Measurements from ENCODE around the gene DDRGK1.
A peak's percentile ranks its signal among the peaks of the same experiment; 100 is the strongest.

The DDRGK1 gene

GRCh38 chr20:3180319-3180718 is 24.2 kb downstream of the DDRGK1 start:
- no peak for FAIRE-seq

GRCh38 chr20:3177746-3178485 is 26.6 kb downstream of the DDRGK1 start:
- no peak for FAIRE-seq

DNA sequence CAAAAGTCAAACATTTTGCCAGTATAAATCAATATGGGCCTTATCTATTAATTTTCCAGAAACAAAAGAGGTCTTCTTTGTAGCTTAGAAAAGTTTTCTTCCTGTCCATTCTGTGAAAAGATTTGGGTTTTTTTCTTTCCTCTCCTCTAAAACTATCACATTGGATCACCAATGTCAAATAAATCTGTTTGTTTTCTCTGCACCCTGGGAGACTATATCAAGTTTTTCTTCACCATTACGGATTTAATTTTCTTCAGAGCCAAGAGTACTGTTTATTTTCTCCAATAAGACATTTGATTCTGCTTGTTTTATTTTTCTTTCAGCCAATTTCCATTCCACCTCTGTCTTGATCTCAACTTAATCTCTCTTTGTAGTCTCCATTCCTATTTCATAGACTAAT is 29.2 kb downstream of the DDRGK1 start:
- no peak for FAIRE-seq

DNA sequence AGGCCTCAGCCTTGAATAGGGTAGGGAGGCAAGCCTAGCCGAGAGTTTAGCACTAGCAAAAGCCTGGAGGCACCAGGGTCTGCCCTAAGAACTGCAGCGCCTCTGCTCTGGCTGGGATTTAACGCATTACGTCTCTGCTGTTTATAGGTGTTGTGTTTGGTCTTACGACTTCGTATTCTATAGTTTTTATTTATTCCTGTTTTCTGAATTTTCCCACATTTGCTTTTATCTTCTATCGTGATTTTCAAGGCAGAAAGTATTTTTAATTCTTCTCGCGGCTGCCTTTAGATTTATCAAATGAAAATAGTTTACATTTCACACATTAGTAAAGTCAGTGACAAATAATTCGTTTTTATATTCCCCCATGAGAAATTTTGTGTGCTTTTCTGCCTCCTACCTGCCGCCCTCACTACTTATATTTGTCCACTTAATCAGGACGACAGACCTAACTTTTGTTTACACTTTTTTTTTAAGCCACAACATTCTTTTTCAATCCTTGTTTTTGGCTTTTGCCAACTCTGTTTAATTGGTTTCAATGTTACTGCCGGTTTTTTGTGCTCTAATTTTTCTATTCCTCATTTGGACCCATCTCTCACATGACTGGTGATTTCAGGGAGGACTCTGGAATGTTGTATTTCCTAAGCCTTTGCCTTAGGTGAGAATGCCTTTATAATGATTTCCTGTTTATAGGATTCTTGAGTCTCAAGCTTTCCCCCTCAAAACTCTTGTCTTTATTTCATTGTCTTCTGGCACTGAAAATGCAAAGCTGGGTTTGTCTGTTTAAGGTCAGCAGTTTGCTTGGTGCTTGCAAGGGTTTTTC is 29.8 kb downstream of the DDRGK1 start:
- peak; percentile 74 for FAIRE-seq

- FAIRE-seq: no peak
These were observed 30.7 kb downstream of the DDRGK1 start for GRCh38 chr20:3173610-3174441.

DNA sequence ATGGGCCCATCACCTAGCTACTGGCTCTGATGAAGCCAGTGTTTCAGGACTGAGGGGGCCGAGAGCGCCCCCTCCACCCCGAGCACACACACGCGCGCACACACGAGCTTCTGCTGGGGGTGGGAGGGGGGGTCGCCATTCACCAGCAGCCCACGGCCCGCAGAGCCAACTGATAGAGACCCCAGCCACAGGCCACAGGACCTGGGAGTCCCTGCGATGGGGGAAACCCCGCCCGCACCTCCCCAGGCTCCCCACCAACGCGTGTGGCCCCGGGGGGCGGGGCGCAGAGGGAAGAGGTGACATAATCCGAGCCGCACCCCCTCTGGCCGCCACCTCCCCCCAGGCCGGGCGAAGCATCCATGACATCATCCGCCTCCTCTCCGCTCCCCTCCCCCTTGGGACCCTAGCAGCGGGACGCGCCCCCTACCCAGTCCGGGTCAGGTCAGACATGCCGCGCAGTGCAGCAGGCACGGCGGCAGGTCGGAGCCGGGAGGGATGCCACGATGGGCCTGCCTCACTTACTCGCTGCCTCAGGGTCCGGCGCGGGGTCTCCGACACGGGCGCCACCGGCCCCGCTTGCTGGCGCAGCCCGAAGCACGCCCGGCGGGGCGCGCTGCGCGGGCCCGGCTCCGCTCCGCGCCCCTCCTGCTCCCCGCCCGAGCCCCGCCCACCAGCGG is 31.4 kb downstream of the DDRGK1 start, which contains the start of gene LZTS3:
Gene LZTS3, minus strand, starts transcription at position 617 of the 677 bp plus-strand sequence. CDS start 6,386 bp downstream, outside the sequence.
- no peak for FAIRE-seq

DNA sequence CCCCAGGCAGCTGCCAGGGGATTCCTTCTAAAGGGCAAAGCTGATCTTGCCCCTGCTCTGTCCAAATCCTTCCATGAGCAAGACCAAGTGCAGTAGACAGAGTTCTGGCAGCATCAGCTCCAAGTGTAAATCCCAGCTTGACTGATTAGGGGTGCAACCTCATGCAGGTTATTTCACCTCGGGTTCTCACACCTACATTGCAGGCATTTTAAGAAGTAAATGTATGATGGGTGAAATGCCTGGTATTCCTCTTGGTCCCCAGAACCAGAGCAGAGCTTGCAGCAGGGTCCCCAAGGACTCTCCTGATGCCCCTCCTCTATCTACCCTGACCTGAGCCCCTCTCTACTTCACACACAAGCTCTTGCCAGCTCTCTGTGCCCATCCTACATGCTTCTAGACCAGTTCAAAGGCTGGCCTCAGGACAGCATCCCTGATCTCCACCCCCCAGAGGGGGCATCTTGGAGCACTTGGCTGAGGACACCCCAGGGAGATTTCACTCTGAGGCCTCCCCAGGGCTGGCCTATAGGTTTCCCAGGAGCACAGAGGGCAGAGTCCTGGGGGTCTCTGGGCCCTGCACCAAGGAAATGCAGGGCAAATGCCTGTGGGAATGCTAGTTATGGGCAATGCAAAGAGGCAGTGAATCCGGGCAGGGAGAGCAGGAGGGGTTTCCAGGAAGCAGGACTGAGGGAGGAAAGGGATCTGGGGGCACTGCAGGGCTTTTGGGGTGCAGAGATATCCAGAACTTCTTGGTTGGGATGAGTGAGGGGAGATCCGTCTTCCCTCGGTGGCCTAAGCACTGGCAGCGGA is 32.2 kb downstream of the DDRGK1 start:
- FAIRE-seq: no peak

DNA sequence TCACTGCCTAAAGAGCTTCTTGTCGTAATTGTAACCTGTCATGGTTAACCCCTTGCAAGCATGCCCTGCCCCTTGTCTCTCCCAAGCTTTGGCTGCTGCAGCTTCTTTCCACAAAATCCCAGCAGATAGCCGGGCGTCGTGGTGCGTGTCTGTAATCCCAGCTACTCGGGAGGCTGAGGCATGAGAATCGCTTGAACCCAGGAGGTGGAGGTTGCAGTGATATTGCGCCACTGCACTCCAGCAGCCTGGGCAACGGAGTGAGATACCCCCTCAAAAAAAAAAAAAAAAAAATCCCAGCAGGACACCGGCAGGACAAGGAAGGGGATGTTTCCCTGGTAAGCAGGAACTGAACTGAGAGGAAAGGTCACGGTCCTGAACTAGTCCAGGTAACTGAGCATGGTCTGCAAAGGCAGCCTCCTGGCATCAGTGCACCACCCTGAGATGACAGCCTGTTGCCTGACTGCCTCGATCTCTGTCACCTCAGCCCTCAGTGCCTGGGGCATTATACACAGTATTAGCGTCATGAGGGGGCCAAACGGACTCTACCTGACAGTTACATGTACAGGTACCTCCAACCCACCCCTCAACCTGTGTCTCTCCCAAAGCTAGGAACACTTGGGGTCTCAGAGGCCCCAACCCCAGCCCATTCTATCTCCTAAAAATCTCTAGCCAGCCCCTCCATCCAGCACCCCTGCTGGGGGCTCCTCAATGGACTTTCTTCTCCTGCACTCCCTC is 32.9 kb downstream of the DDRGK1 start:
- FAIRE-seq: no peak

- FAIRE-seq: no peak
These were observed 35.5 kb downstream of the DDRGK1 start for GRCh38 chr20:3168829-3169590.

GRCh38 chr20:3168079-3168828 is 36.2 kb downstream of the DDRGK1 start:
- FAIRE-seq: no peak

GRCh38 chr20:3167738-3168078 is 36.8 kb downstream of the DDRGK1 start:
- FAIRE-seq: no peak

DNA sequence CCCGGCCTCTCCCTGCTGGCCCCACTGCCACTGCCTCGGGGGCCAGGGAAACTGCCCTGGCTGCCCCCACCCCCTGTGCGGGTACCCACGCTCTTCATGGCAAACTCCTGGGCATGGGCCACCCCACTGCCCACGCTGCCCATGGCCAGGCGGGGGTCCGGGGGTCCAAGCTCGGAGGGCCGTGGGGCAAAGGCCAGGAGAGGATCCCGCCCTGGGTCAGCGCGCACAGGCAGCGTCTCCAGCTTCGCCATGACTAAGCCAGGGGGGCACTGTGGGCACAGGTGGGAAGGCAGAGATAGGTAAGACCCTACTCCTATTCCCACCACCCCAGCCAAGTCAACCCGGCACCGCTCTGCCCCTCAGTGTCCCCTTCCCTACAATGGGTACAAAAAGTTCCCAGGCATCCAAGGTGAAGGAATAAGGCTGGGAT is 37.6 kb downstream of the DDRGK1 start:
- no peak for FAIRE-seq

DNA sequence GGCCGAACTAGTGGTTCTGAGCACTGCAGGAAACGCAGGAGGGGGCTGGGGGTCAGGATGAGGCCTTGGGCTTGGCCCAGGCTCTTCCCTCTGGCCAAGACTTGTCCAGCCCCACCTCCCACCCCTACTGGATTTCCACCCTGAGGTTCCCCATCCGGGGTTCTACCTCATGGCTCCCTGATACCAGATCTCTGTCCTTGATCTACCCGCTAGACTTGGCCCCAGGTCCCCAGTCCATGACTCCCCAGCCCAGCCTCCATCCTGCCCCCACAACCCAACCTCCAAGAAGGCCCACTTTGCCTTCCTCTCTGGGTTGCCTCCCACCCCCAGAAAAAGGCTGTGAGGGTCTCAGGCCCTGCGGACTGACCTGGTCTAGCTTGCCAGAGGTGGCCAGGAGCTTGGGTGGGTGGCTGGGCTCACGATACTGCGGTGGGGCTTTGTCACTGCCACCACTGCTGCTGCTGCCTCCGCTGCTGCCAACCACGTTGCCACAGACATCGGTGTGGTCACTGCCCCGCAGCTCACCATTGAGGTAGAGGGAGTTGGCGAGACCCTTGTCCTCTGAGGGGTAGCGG is 38.1 kb downstream of the DDRGK1 start:
- no peak for FAIRE-seq

DNA sequence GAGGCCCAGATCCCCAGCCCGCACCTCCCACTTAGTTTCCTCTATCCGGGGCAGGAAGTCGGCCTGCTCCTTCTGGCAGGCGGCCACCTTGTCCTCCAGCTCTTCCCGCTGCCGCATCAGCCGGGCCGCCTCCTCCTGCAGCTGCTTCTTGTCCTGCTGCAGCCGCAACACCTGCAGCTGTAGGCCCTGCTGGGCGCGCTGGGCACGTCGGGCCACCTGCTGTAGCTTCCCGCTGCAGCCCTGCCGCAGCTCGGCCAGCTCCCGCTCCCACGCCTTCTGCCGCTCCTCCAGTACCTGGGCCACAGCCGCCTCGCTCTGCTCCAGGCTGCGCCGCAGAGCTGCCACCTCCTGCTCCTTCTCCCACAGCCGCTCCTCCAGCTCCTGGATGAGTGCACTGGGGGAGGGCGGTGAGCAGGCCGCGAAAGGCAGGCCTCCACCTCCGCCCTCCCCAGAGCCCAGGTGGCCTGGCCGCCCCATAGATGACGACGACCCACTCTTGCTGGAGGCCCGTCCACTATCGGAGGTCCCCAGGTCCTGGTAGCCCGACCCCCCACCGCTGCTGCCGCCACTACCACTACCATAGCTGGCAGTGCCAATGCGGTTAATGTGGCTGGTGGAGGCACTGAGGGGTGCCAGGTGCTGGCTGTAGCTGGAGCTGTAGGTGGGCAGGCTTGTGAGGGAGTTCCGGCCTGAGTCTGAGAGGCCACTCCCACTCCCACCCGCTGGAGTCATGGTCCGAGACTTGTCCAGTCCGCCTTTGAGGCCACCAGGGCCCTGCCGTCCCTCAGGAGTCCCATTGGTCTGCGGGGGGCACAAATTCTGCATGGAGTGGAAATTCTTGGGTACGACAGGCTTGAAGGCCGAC is 38.8 kb downstream of the DDRGK1 start:
- no peak for FAIRE-seq

DNA sequence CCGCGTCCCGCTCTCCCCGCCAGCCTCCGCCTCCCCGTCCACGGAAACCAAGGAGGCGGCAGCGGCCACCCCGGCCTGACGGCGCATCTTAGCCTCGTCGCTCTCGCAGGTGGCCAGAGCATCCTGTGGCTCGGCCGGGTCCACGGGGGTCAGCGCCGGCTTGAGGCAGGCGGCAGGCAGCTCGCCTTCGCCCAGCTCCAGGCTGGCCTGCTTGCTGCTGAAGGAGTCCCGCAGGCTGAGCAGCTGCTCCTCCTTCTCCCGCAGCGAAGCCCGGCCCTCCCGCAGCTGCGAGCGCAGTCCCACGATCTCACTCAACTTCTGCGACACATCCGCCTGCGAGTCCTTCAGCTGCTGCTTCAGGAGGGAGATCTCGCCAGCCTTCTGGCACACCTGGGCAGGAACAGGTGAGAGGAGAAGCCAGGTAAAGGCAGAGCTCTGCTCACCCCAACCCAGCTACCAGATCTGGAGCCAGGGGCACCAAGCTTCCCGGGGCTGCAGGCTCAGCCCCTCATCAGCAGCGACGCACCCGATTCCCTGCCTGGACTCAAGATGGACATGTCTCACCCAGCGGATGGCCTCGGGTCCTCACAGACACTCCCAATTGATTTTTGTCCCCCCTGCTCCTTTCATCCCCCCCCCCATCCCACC is 39.6 kb downstream of the DDRGK1 start:
- FAIRE-seq: no peak

DNA sequence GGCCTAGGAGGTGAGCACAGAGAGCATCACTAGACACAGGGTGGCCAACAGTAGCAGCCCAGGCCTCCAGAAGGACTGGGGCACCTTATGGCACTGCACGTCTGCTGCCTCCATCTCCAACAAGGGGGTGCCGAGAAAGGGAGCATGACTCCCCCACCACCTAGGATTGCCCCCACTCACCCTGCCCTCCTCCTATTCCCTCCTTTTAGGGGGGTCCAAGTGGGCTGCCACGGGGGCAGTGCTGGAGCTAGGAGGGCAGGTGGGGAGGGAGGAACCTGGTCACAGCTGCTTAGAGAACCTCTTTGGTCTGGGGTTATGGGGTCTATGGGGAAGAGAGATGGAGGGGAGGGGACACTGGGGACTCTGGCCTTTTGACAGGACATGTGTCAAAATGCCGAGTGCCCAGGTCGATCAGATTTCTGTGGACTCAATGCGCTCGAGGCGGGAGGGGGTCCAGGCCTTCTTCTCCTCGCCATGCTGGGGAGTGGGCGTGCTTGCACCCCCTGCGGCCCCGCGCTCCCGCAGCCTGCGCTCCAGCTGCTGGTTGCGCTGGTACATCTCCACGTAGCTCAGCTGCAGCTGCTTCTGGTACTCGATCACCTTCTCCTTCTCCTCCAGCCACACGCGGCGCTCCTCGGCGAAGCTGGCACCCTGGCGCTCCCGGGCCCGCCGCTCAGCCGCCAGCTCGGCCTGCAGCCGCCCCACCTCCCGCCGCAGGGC is 40.3 kb downstream of the DDRGK1 start:
- no peak for FAIRE-seq
